SJSA1 (cell line): Measurements from ENCODE around the gene SPATA31C1. TPM values are rescaled to one million over a fixed set of nuclear protein-coding genes. Genes with fewer than 3 reads are reported as not detected.
A peak's percentile ranks its signal among the peaks of the same experiment; 100 is the strongest.
"Not testable (repeated sequence)": the region's sequence is repeated elsewhere in the genome, so short reads cannot be mapped to it uniquely, and the experiment has no call there.

ENCODE experiments used
- DNase-seq, 2 experiments: peaks; one replicate each; pipeline ENCODE4 v3.0.0-alpha.2; 2015 to 2020; ENCODE audit warnings: low spot score in 2 of 2, low read depth in 1 of 2
- H3K27ac ChIP-seq: fragments of 250-450 bp; sonication (Bioruptor Pico); 2 replicates; pipeline ENCODE4 v1.5.1; 2020; ENCODE audit warnings: mild to moderate bottlenecking, moderate library complexity
- H3K27me3 ChIP-seq: fragments of 250-450 bp; sonication (Bioruptor Pico); replicated peaks from 2 replicates; pipeline ENCODE4 v1.5.1; 2020; ENCODE audit warnings: mild to moderate bottlenecking, moderate library complexity
- H3K36me3 ChIP-seq: fragments of 250-450 bp; sonication (Bioruptor Pico); 2 replicates; pipeline ENCODE4 v1.5.1; 2020; ENCODE audit warnings: mild to moderate bottlenecking
- H3K4me1 ChIP-seq: fragments of 250-450 bp; sonication (Bioruptor Pico); replicated peaks from 2 replicates; pipeline ENCODE4 v1.6.1; 2021; ENCODE audit warnings: mild to moderate bottlenecking
- H3K4me3 ChIP-seq: fragments of 250-450 bp; sonication (Bioruptor Pico); 2 replicates; pipeline ENCODE4 v1.5.1; 2020; ENCODE audit warnings: mild to moderate bottlenecking
- H3K9me3 ChIP-seq: fragments of 250-450 bp; sonication (Bioruptor Pico); replicated peaks from 2 replicates; pipeline ENCODE4 v1.5.1; 2020; ENCODE audit warnings: mild to moderate bottlenecking
- total RNA-seq: library from RNA; depleted of rRNA; stranded (reverse); fragments of >200 nt; shearing (Covaris generic); gene quantifications from 2 replicates; pipeline ENCODE4 v1.2.3, GENCODE V29; 2014

The SPATA31C1 gene
- total RNA-seq, 1 experiment from 2014 or later, result not detected

- DNase-seq, result no peak
- no peak overlapping the region for H3K4me3 ChIP-seq
- no peak overlapping the region for H3K27ac ChIP-seq
- no peaks in the 10 kb centered on the region for H3K4me1 ChIP-seq
- H3K27me3 ChIP-seq, result no peaks in the 10 kb centered on the region
- no peaks in the 10 kb centered on the region for H3K36me3 ChIP-seq
- no peaks in the 10 kb centered on the region for H3K9me3 ChIP-seq
Observed at GRCh38 chr9:87890837-87891236, 26.9 kb upstream of the SPATA31C1 start.

- no peaks in the 10 kb centered on the region for H3K36me3 ChIP-seq
- no peak for DNase-seq
Observed at GRCh38 chr9:87891754-87892153, 26.0 kb upstream of the SPATA31C1 start.

GRCh38 chr9:87892956-87893355 is 24.8 kb upstream of the SPATA31C1 start:
- no peaks in the 10 kb centered on the region for H3K36me3 ChIP-seq
- no peak overlapping the region for H3K4me3 ChIP-seq
- no peak overlapping the region for H3K27ac ChIP-seq
- no peaks in the 10 kb centered on the region for H3K9me3 ChIP-seq
- H3K27me3 ChIP-seq, result no peaks in the 10 kb centered on the region
- peaks cover 2% of the 10 kb centered on the region for H3K4me1 ChIP-seq
- DNase-seq, result no peak

More at GRCh38 chr9:87891754-87892153, 26.0 kb upstream of the SPATA31C1 start:
- Histone ChIP-seq H3K9me3 (no peaks in the 10 kb centered on the region), H3K27ac (no peak overlapping the region), H3K27me3 (no peaks in the 10 kb centered on the region), H3K4me3 (no peak overlapping the region), H3K4me1 (no peaks in the 10 kb centered on the region)

GRCh38 chr9:87894998-87895625 is 22.6 kb upstream of the SPATA31C1 start:
- Histone ChIP-seq H3K4me3 (no peak overlapping the region), H3K36me3 (no peaks in the 10 kb centered on the region), H3K27ac (no peak overlapping the region), H3K9me3 (no peaks in the 10 kb centered on the region), H3K4me1 (peaks cover 7% of the 10 kb centered on the region), H3K27me3 (no peaks in the 10 kb centered on the region)
- DNase-seq, result no peak

- no peak for DNase-seq
- Histone ChIP-seq H3K36me3 (no peaks in the 10 kb centered on the region), H3K9me3 (no peaks in the 10 kb centered on the region)
Observed at GRCh38 chr9:87896891-87897290, 20.9 kb upstream of the SPATA31C1 start.

GRCh38 chr9:87898151-87898550 is 19.6 kb upstream of the SPATA31C1 start:
- Histone ChIP-seq H3K4me3 (no peak overlapping the region), H3K9me3 (no peaks in the 10 kb centered on the region), H3K27ac (no peak overlapping the region), H3K36me3 (no peaks in the 10 kb centered on the region), H3K4me1 (peaks cover 7% of the 10 kb centered on the region), H3K27me3 (no peaks in the 10 kb centered on the region)
- peak in 1 of 2 experiments; percentile 23 for DNase-seq

More at GRCh38 chr9:87896891-87897290, 20.9 kb upstream of the SPATA31C1 start:
- no peak overlapping the region for H3K4me3 ChIP-seq
- H3K27me3 ChIP-seq, result no peaks in the 10 kb centered on the region
- H3K27ac ChIP-seq, result no peak overlapping the region
- peaks cover 7% of the 10 kb centered on the region for H3K4me1 ChIP-seq

- H3K27ac ChIP-seq, H3K36me3 ChIP-seq, DNase-seq, H3K9me3 ChIP-seq, H3K27me3 ChIP-seq, H3K4me3 ChIP-seq, H3K4me1 ChIP-seq: not testable (repeated sequence)
Observed at GRCh38 chr9:87902371-87902770, 15.4 kb upstream of the SPATA31C1 start.

- no peaks in the 10 kb centered on the region for H3K36me3 ChIP-seq
- no peak overlapping the region for H3K4me3 ChIP-seq
- H3K9me3 ChIP-seq, result no peaks in the 10 kb centered on the region
- H3K27me3 ChIP-seq, result no peaks in the 10 kb centered on the region
- no peak overlapping the region for H3K27ac ChIP-seq
- no peaks in the 10 kb centered on the region for H3K4me1 ChIP-seq
- DNase-seq, result no peak
Observed at GRCh38 chr9:87909310-87910041, 8.3 kb upstream of the SPATA31C1 start.

GRCh38 chr9:87910821-87911220 is 6.9 kb upstream of the SPATA31C1 start:
- Histone ChIP-seq H3K4me3 (no peak overlapping the region), H3K27me3 (no peaks in the 10 kb centered on the region), H3K9me3 (no peaks in the 10 kb centered on the region), H3K27ac (no peak overlapping the region), H3K4me1 (no peaks in the 10 kb centered on the region), H3K36me3 (no peaks in the 10 kb centered on the region)
- no peak for DNase-seq

- DNase-seq, H3K4me1 ChIP-seq, H3K4me3 ChIP-seq, H3K36me3 ChIP-seq, H3K9me3 ChIP-seq, H3K27ac ChIP-seq, H3K27me3 ChIP-seq: not testable (repeated sequence)
Observed at GRCh38 chr9:87919013-87919412, 1.3 kb downstream of the SPATA31C1 start.

- not testable (repeated sequence) for H3K4me3 ChIP-seq, H3K27me3 ChIP-seq, H3K36me3 ChIP-seq, H3K27ac ChIP-seq, H3K9me3 ChIP-seq, DNase-seq, H3K4me1 ChIP-seq
Observed at GRCh38 chr9:87921561-87921960, 3.8 kb downstream of the SPATA31C1 start.

GRCh38 chr9:87923012-87923411 is 5.2 kb downstream of the SPATA31C1 start:
- H3K27ac ChIP-seq, H3K4me1 ChIP-seq, H3K4me3 ChIP-seq, H3K36me3 ChIP-seq, DNase-seq, H3K27me3 ChIP-seq, H3K9me3 ChIP-seq: not testable (repeated sequence)

GRCh38 chr9:87924851-87925250 is 7.1 kb downstream of the SPATA31C1 start:
- H3K9me3 ChIP-seq, H3K4me1 ChIP-seq, H3K27ac ChIP-seq, H3K4me3 ChIP-seq, H3K27me3 ChIP-seq, H3K36me3 ChIP-seq, DNase-seq: not testable (repeated sequence)

- H3K36me3 ChIP-seq, result not testable (repeated sequence)
Observed at GRCh38 chr9:87929152-87929551, 11.4 kb downstream of the SPATA31C1 start.

More at GRCh38 chr9:87929152-87929551, 11.4 kb downstream of the SPATA31C1 start:
- DNase-seq, H3K27ac ChIP-seq, H3K4me1 ChIP-seq, H3K4me3 ChIP-seq, H3K27me3 ChIP-seq, H3K9me3 ChIP-seq: not testable (repeated sequence)
